OCI-LY7 (cell line): ENCODE measurements around the gene MS4A18.

Source experiments
- EZH2phosphoT487 ChIP-seq: fragments of 200-600 bp; sonication (generic); IDR thresholded peaks from 2 replicates; pipeline ENCODE4 v1.6.1; 2018; ENCODE audit warnings: low read depth, borderline replicate concordance, mild to moderate bottlenecking, mixed run types, antibody characterized with exemption, low read length, moderate library complexity, mixed read lengths
- TF ChIP-seq, protein P1 (sequence below): fragments of 200-600 bp; sonication (generic); conservative IDR thresholded peaks from 2 replicates; pipeline ENCODE4 v1.5.1; 2014; ENCODE audit warnings: mild to moderate bottlenecking, antibody characterized with exemption, low read length, moderate library complexity, mixed read lengths

DNA sequence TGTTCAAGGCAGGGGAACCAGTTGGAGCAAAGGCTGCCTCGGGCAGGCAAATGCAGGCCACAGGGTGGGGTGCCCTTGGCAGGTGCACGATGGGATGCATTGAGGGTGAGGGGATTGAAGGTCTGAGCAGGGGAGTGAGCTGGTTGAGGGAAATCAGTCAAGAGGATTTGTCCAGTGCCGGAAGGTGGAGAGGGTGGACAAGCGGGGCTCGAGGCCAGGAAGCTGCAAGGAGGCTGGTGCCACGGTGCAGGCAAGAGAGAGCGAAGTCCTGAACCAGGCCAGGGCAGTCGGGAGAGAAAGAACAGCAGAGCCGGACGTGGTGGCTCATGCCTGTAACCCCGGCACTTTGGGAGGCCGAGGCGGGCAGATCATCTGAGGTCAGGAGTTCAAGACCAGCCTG lies 50.2 kb downstream of the MS4A18 start:
- TF ChIP-seq, protein P1, sequence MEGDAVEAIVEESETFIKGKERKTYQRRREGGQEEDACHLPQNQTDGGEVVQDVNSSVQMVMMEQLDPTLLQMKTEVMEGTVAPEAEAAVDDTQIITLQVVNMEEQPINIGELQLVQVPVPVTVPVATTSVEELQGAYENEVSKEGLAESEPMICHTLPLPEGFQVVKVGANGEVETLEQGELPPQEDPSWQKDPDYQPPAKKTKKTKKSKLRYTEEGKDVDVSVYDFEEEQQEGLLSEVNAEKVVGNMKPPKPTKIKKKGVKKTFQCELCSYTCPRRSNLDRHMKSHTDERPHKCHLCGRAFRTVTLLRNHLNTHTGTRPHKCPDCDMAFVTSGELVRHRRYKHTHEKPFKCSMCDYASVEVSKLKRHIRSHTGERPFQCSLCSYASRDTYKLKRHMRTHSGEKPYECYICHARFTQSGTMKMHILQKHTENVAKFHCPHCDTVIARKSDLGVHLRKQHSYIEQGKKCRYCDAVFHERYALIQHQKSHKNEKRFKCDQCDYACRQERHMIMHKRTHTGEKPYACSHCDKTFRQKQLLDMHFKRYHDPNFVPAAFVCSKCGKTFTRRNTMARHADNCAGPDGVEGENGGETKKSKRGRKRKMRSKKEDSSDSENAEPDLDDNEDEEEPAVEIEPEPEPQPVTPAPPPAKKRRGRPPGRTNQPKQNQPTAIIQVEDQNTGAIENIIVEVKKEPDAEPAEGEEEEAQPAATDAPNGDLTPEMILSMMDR, result no peak
- TF ChIP-seq EZH2phosphoT487, result no peak
